MCF 10A (cell line): ENCODE results near the gene PDIK1L. TPM values are rescaled to one million over a fixed set of nuclear protein-coding genes. Genes with fewer than 3 reads are reported as not detected.
"Not testable (repeated sequence)": the region's sequence is repeated elsewhere in the genome, so short reads cannot be mapped to it uniquely, and the experiment has no call there.

Experiments
- BruUV-seq: library from RNA; stranded (reverse); fragments of 400-500 nt; replicated peaks from 2 replicates; lab custom pipeline; 2021; lab: Mats Ljungman, UMichigan
- CTCF ChIA-PET: fragments of 300-600 bp; sonication (Branson Sonifier 250); formaldehyde crosslinking; extraction: SDS; loops from one replicate; lab custom pipeline; 2021; ENCODE audit warnings: antibody characterized with exemption, inconsistent platforms; lab: Yijun Ruan, JAX
- POLR2A ChIA-PET: fragments of 300-600, 350-650 bp; sonication (Branson Sonifier 250); formaldehyde crosslinking; extraction: SDS; loops from one replicate; lab custom pipeline; 2020; ENCODE audit warnings: antibody characterized with exemption, inconsistent platforms; lab: Yijun Ruan, JAX
- DNase-seq: peaks from one replicate; pipeline ENCODE4 v3.0.0-alpha.2; 2018; ENCODE audit not compliant: unreplicated experiment
- H3K27ac Mint-ChIP-seq: one replicate; pipeline ENCODE4 v1.8.0; 2022; ENCODE audit warnings: mild to moderate bottlenecking, low read depth, mixed read lengths; ENCODE audit not compliant: unreplicated experiment
- H3K27me3 Mint-ChIP-seq: one replicate; pipeline ENCODE4 v1.8.0; 2022; ENCODE audit warnings: mixed read lengths; ENCODE audit not compliant: insufficient read depth, unreplicated experiment
- H3K36me3 Mint-ChIP-seq: one replicate; pipeline ENCODE4 v1.8.0; 2022; ENCODE audit warnings: mild to moderate bottlenecking, moderate library complexity, mixed read lengths; ENCODE audit not compliant: insufficient read depth, unreplicated experiment
- H3K4me1 Mint-ChIP-seq: one replicate; pipeline ENCODE4 v1.8.0; 2022; ENCODE audit warnings: mixed read lengths; ENCODE audit not compliant: insufficient read depth, unreplicated experiment
- H3K4me3 Mint-ChIP-seq: one replicate; pipeline ENCODE4 v1.8.0; 2022; ENCODE audit warnings: mild to moderate bottlenecking, moderate library complexity, mixed read lengths; ENCODE audit not compliant: unreplicated experiment
- H3K9me3 Mint-ChIP-seq: one replicate; pipeline ENCODE4 v1.8.0; 2022; ENCODE audit warnings: mixed read lengths; ENCODE audit not compliant: unreplicated experiment
- CTCF ChIP-seq: fragments of 200-600 bp; IDR thresholded peaks from one replicate; pipeline ENCODE4 v1.8.0; 2022; ENCODE audit warnings: antibody characterized with exemption, mild to moderate bottlenecking; ENCODE audit not compliant: unreplicated experiment
- intact Hi-C: fragments of 100-400 bp; cut with micrococcal nuclease; formaldehyde crosslinking; loops from 2 replicates; pipeline ENCODE4 v1.14.1; 2022
- total RNA-seq: library from RNA; stranded (reverse); gene quantifications from 2 replicates; pipeline ENCODE4 v1.2.3, GENCODE V29; 2022

Gene PDIK1L
- total RNA-seq, 1 experiment from 2014 or later, result 10.9 TPM

- Mint-ChIP-seq H3K4me1 (peaks cover 6% of the 10 kb centered on the region), H3K9me3 (no peaks in the 10 kb centered on the region), H3K27me3 (no peaks in the 10 kb centered on the region), H3K4me3 (no peak overlapping the region), H3K36me3 (no peaks in the 10 kb centered on the region), H3K27ac (no peak overlapping the region)
- no peak for TF ChIP-seq CTCF
- DNase-seq, result no peak
- intact Hi-C loops, result no loop called here
- POLR2A ChIA-PET, result no interaction called here
- BruUV-seq, result no TSS peak
- CTCF ChIA-PET, result interaction anchor here (0.6 to 6.5 kb wide), 2 partner anchors 45 to 1327 kb away, joined by 6 to 75 read pairs; no protein-coding TSS in a partner anchor
These were observed 13.0 kb upstream of the PDIK1L start for GRCh38 chr1:26098602-26099001.

GRCh38 chr1:26099780-26100179, 11.8 kb upstream of the PDIK1L start:
- ChIA-PET CTCF (interaction anchor here (0.8 to 6.5 kb wide), 3 partner anchors 43 to 70 kb away, joined by 4 to 75 read pairs (median 4); partner anchors contain the start of gene ZNF593), POLR2A (no interaction called here)
- no peak for DNase-seq
- Mint-ChIP-seq H3K9me3 (no peaks in the 10 kb centered on the region), H3K36me3 (no peaks in the 10 kb centered on the region), H3K4me1 (peaks cover 8% of the 10 kb centered on the region), H3K4me3 (no peak overlapping the region), H3K27me3 (no peaks in the 10 kb centered on the region), H3K27ac (no peak overlapping the region)
- no peak for TF ChIP-seq CTCF
- BruUV-seq, result no TSS peak
- intact Hi-C loops, result no loop called here

GRCh38 chr1:26100204-26100603, 11.4 kb upstream of the PDIK1L start:
- H3K27ac Mint-ChIP-seq, H3K36me3 Mint-ChIP-seq, H3K9me3 Mint-ChIP-seq, H3K4me3 Mint-ChIP-seq, H3K27me3 Mint-ChIP-seq, DNase-seq, intact Hi-C loops, BruUV-seq: not testable (repeated sequence)
- H3K4me1 Mint-ChIP-seq, result peaks cover 12% of the 10 kb centered on the region
- ChIA-PET POLR2A (interaction anchor here (0.7 kb wide), 1 partner anchor 38 kb away, joined by 3 read pairs; no protein-coding TSS in a partner anchor), CTCF (interaction anchor here (0.8 to 6.5 kb wide), 3 partner anchors 43 to 70 kb away, joined by 4 to 75 read pairs (median 4); partner anchors contain the start of gene ZNF593)

GRCh38 chr1:26102119-26102518, 9.5 kb upstream of the PDIK1L start:
- ChIA-PET POLR2A (interaction anchor here (0.9 to 1.3 kb wide), 3 partner anchors 10 to 44 kb away, joined by 3 read pairs; partner anchors contain the start of gene PDIK1L), CTCF (interaction anchor here (1.0 to 6.5 kb wide), 9 partner anchors 10 to 360 kb away, joined by 3 to 75 read pairs (median 5); partner anchors contain the start of gene PDIK1L)
- no peak overlapping the region for H3K27ac Mint-ChIP-seq
- no peak for DNase-seq
- H3K36me3 Mint-ChIP-seq, result no peaks in the 10 kb centered on the region
- H3K4me3 Mint-ChIP-seq, result no peak overlapping the region
- BruUV-seq, result no TSS peak
- H3K9me3 Mint-ChIP-seq, result no peaks in the 10 kb centered on the region
- no peaks in the 10 kb centered on the region for H3K27me3 Mint-ChIP-seq
- intact Hi-C loops, result no loop called here
- peaks cover 12% of the 10 kb centered on the region for H3K4me1 Mint-ChIP-seq
- no peak for TF ChIP-seq CTCF
